Mononuclear cell (primary cell): Measurements from ENCODE around the gene FZD4. TPM values are rescaled to one million over a fixed set of nuclear protein-coding genes. Genes with fewer than 3 reads are reported as not detected.

Experiments used
- H3K27me3 ChIP-seq: 2 replicates; pipeline ENCODE4 v1.6.0; 2011; ENCODE audit warnings: low read length, control low read depth; ENCODE audit not compliant: insufficient read depth
- H3K4me1 ChIP-seq: 2 replicates; pipeline ENCODE4 v1.5.1; 2011; ENCODE audit warnings: mild to moderate bottlenecking, low read length, control low read depth; ENCODE audit not compliant: insufficient read depth
- H3K4me3 ChIP-seq: 2 replicates; pipeline ENCODE4 v1.5.1; 2011; ENCODE audit warnings: mild to moderate bottlenecking, low read length, moderate library complexity
- H3K9me3 ChIP-seq: 2 replicates; pipeline ENCODE4 v1.5.1; 2011; ENCODE audit warnings: low read depth, mild to moderate bottlenecking, control low read depth, low read length
- total RNA-seq: library from RNA; depleted of rRNA; stranded (reverse); fragments of >200 nt; gene quantifications from one replicate; pipeline ENCODE4 v1.2.3, GENCODE V29; 2012

The FZD4 gene
- total RNA-seq, 1 donor: 0.10 TPM

GRCh38 chr11:86914865-86915519 lies 40.2 kb downstream of the FZD4 start:
- Histone ChIP-seq H3K9me3 (no peaks in the 10 kb centered on the region), H3K4me3 (no peak overlapping the region), H3K4me1 (no peaks in the 10 kb centered on the region), H3K27me3 (no peaks in the 10 kb centered on the region)

- Histone ChIP-seq H3K9me3 (no peaks in the 10 kb centered on the region), H3K27me3 (no peaks in the 10 kb centered on the region), H3K4me1 (no peaks in the 10 kb centered on the region), H3K4me3 (no peak overlapping the region)
Observed at GRCh38 chr11:86912238-86912637, 43.0 kb downstream of the FZD4 start.

GRCh38 chr11:86910592-86910991 lies 44.6 kb downstream of the FZD4 start:
- H3K9me3 ChIP-seq: no peaks in the 10 kb centered on the region
- no peak overlapping the region for H3K4me3 ChIP-seq
- H3K4me1 ChIP-seq: no peaks in the 10 kb centered on the region
- H3K27me3 ChIP-seq: no peaks in the 10 kb centered on the region

- H3K4me1 ChIP-seq: no peaks in the 10 kb centered on the region
- H3K9me3 ChIP-seq: no peaks in the 10 kb centered on the region
- no peaks in the 10 kb centered on the region for H3K27me3 ChIP-seq
- H3K4me3 ChIP-seq: no peak overlapping the region
Observed at GRCh38 chr11:86906198-86906597, 49.0 kb downstream of the FZD4 start.

- H3K9me3 ChIP-seq: no peaks in the 10 kb centered on the region
- no peaks in the 10 kb centered on the region for H3K27me3 ChIP-seq
- H3K4me3 ChIP-seq: no peak overlapping the region
- no peaks in the 10 kb centered on the region for H3K4me1 ChIP-seq
Observed at GRCh38 chr11:86905252-86905651, 49.9 kb downstream of the FZD4 start.

GRCh38 chr11:86904001-86904400 lies 51.2 kb downstream of the FZD4 start:
- no peaks in the 10 kb centered on the region for H3K27me3 ChIP-seq
- H3K9me3 ChIP-seq: no peaks in the 10 kb centered on the region
- H3K4me3 ChIP-seq: no peak overlapping the region
- no peaks in the 10 kb centered on the region for H3K4me1 ChIP-seq

GRCh38 chr11:86902345-86902744 lies 52.9 kb downstream of the FZD4 start:
- no peak overlapping the region for H3K4me3 ChIP-seq
- H3K4me1 ChIP-seq: no peaks in the 10 kb centered on the region
- H3K27me3 ChIP-seq: no peaks in the 10 kb centered on the region
- no peaks in the 10 kb centered on the region for H3K9me3 ChIP-seq

GRCh38 chr11:86901599-86901998 lies 53.6 kb downstream of the FZD4 start:
- Histone ChIP-seq H3K27me3 (no peaks in the 10 kb centered on the region), H3K4me3 (no peak overlapping the region), H3K9me3 (no peaks in the 10 kb centered on the region), H3K4me1 (no peaks in the 10 kb centered on the region)

GRCh38 chr11:86900162-86900561 lies 55.0 kb downstream of the FZD4 start:
- Histone ChIP-seq H3K27me3 (no peaks in the 10 kb centered on the region), H3K9me3 (no peaks in the 10 kb centered on the region), H3K4me1 (no peaks in the 10 kb centered on the region), H3K4me3 (no peak overlapping the region)

GRCh38 chr11:86898689-86899088 lies 56.5 kb downstream of the FZD4 start:
- H3K4me1 ChIP-seq: no peaks in the 10 kb centered on the region
- no peak overlapping the region for H3K4me3 ChIP-seq
- H3K27me3 ChIP-seq: no peaks in the 10 kb centered on the region
- H3K9me3 ChIP-seq: no peaks in the 10 kb centered on the region

GRCh38 chr11:86896441-86896841 lies 58.8 kb downstream of the FZD4 start:
- Histone ChIP-seq H3K9me3 (no peaks in the 10 kb centered on the region), H3K4me1 (no peaks in the 10 kb centered on the region), H3K4me3 (no peak overlapping the region), H3K27me3 (no peaks in the 10 kb centered on the region)

Other genes with a start within 250 kb of the FZD4 start
- gene PRSS23, start 154.9 kb downstream of the FZD4 start, total RNA-seq: 8.3 TPM
- gene TMEM135, start 82.5 kb upstream of the FZD4 start, total RNA-seq: 10.6 TPM